Fibroblast of the aortic adventitia (primary cell): ENCODE data around the gene GTF3C4. TPM values are rescaled to one million over a fixed set of nuclear protein-coding genes. Genes with fewer than 3 reads are reported as not detected.

ENCODE experiments used
- DNase-seq: peaks from one replicate; pipeline ENCODE4 v3.0.0-alpha.2; 2010; ENCODE audit warnings: low read depth
- H3K4me3 ChIP-seq: 2 replicates; pipeline ENCODE4 v1.5.1; 2011; ENCODE audit warnings: low read depth, mild to moderate bottlenecking, control low read depth, low read length, moderate library complexity
- CTCF ChIP-seq: IDR thresholded peaks from 2 replicates; pipeline ENCODE4 v1.5.1; 2011; ENCODE audit warnings: mild to moderate bottlenecking, low read length, control low read depth, inconsistent platforms; ENCODE audit not compliant: insufficient read depth
- total RNA-seq: library from RNA; depleted of rRNA; stranded (reverse); fragments of >200 nt; gene quantifications from 2 replicates; pipeline ENCODE4 v1.2.3, GENCODE V29; 2012; ENCODE audit warnings: low replicate concordance

GTF3C4 gene
- total RNA-seq, 1 donor, result 19.8 TPM

GRCh38 chr9:132690696-132691095, 20.4 kb downstream of the GTF3C4 start:
- no peak for TF ChIP-seq CTCF
- DNase-seq, result peak; percentile 4
- no peak overlapping the region for H3K4me3 ChIP-seq

- no peak overlapping the region for H3K4me3 ChIP-seq
- no peak for DNase-seq
- no peak for TF ChIP-seq CTCF
These were observed 23.9 kb downstream of the GTF3C4 start for GRCh38 chr9:132694144-132694543.

- H3K4me3 ChIP-seq, result no peak overlapping the region
- TF ChIP-seq CTCF, result no peak
- DNase-seq, result no peak
These were observed 27.0 kb downstream of the GTF3C4 start for GRCh38 chr9:132697230-132697629.

- peak; percentile 45 for DNase-seq
- no peak for TF ChIP-seq CTCF
- H3K4me3 ChIP-seq, result no peak overlapping the region
These were observed 28.7 kb downstream of the GTF3C4 start for GRCh38 chr9:132698989-132699388.

GRCh38 chr9:132699956-132700355, 29.7 kb downstream of the GTF3C4 start:
- H3K4me3 ChIP-seq, result no peak overlapping the region
- no peak for TF ChIP-seq CTCF
- DNase-seq, result peak; percentile 13

- TF ChIP-seq CTCF, result no peak
- no peak overlapping the region for H3K4me3 ChIP-seq
- no peak for DNase-seq
These were observed 32.0 kb downstream of the GTF3C4 start for GRCh38 chr9:132702254-132702653.

GRCh38 chr9:132703336-132703735, 33.1 kb downstream of the GTF3C4 start:
- DNase-seq, result no peak

More at GRCh38 chr9:132703336-132703735, 33.1 kb downstream of the GTF3C4 start:
- TF ChIP-seq CTCF, result no peak
- H3K4me3 ChIP-seq, result no peak overlapping the region
